Islet precursor cell (in vitro differentiated cells): ENCODE data around the gene XKRX.

ENCODE experiments used
- DNase-seq: peaks from one replicate; pipeline ENCODE4 v3.0.0-alpha.2; 2018

The XKRX gene

GRCh38 chrX:100883654-100884053 lies 45.1 kb downstream of the XKRX start:
- DNase-seq: no peak

- DNase-seq: no peak
These were observed 48.3 kb downstream of the XKRX start for GRCh38 chrX:100880368-100880767.

GRCh38 chrX:100874325-100874724 lies 54.4 kb downstream of the XKRX start, which contains the start of gene NOX1:
TSS of gene NOX1 (minus strand) at chrX:100874359. CDS start at chrX:100874139, 220 bp downstream.
- DNase-seq: no peak

- DNase-seq: no peak
These were observed 56.8 kb downstream of the XKRX start for GRCh38 chrX:100871594-100872560.

GRCh38 chrX:100870527-100870926 lies 58.2 kb downstream of the XKRX start:
- no peak for DNase-seq

GRCh38 chrX:100868273-100868672 lies 60.4 kb downstream of the XKRX start:
- DNase-seq: no peak

- DNase-seq: peak; percentile 54
These were observed 63.9 kb downstream of the XKRX start for GRCh38 chrX:100864657-100865391.
